ENCODE results near the gene HJURP.
A peak's percentile ranks its signal among the peaks of the same experiment; 100 is the strongest.

The HJURP gene

DNA sequence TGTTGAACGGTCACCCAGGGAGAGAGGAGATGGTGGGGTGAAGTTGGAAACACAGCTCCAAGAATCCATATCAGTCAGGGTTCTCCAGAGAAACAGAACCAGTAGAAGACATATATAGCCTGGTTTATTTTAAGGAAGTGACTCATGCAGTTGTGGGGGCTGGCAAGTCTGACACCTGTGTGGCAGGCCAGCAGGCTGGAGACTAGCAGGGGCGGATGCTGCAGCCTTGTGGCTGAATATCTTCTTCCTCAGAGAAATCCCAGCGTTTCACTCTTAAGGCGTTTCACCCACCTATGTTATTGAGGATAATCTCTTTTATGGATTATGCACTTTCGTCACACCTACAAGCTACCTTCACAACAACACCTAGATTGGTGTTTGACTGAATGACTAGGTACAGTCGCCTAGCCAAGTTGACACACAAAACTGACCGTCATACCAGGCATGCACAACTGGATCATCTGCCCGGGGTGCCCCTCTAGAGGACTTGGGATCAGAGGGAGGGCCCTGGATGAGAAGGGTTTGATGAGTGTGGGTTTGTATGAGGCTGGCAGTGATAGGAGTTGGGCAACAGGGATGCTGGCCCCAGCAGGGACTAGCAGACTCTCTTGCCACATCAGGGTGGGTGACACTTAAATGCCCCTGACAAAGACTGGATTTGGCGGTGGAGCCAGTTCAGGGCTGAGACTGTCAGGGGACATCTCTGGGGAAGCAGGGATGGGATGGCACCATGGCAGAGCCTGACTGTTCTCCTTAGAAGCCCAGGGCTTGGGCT is 52.8 kb downstream of the HJURP start:
- TF ChIP-seq, protein P1, sequence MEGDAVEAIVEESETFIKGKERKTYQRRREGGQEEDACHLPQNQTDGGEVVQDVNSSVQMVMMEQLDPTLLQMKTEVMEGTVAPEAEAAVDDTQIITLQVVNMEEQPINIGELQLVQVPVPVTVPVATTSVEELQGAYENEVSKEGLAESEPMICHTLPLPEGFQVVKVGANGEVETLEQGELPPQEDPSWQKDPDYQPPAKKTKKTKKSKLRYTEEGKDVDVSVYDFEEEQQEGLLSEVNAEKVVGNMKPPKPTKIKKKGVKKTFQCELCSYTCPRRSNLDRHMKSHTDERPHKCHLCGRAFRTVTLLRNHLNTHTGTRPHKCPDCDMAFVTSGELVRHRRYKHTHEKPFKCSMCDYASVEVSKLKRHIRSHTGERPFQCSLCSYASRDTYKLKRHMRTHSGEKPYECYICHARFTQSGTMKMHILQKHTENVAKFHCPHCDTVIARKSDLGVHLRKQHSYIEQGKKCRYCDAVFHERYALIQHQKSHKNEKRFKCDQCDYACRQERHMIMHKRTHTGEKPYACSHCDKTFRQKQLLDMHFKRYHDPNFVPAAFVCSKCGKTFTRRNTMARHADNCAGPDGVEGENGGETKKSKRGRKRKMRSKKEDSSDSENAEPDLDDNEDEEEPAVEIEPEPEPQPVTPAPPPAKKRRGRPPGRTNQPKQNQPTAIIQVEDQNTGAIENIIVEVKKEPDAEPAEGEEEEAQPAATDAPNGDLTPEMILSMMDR (IDR thresholded peaks at IDR 0.05): no peak
- Histone ChIP-seq H3K4me1 (no peaks in the 10 kb centered on the region), H3K27me3 (no peaks in the 10 kb centered on the region), H3K4me3 (no peak overlapping the region), H3K9me3 (no peaks in the 10 kb centered on the region), H3K36me3 (no peaks in the 10 kb centered on the region), H3K27ac (no peak overlapping the region)
- peak in 1 of 2 donors; percentile 47 for DNase-seq
- intact Hi-C loops (cut with DNase I; ENCODE audit: low total_unique reads): no loop called here

GRCh38 chr2:233800208-233800607 is 54.1 kb downstream of the HJURP start:
- TF ChIP-seq, protein P1 (IDR thresholded peaks at IDR 0.05): no peak
- no peak overlapping the region for H3K4me3 ChIP-seq
- no peaks in the 10 kb centered on the region for H3K27me3 ChIP-seq
- intact Hi-C loops (cut with DNase I; ENCODE audit: low total_unique reads): no loop called here
- H3K4me1 ChIP-seq: no peaks in the 10 kb centered on the region
- peak in 1 of 2 donors; percentile 15 for DNase-seq
- H3K36me3 ChIP-seq: no peaks in the 10 kb centered on the region
- no peaks in the 10 kb centered on the region for H3K9me3 ChIP-seq
- no peak overlapping the region for H3K27ac ChIP-seq

DNA sequence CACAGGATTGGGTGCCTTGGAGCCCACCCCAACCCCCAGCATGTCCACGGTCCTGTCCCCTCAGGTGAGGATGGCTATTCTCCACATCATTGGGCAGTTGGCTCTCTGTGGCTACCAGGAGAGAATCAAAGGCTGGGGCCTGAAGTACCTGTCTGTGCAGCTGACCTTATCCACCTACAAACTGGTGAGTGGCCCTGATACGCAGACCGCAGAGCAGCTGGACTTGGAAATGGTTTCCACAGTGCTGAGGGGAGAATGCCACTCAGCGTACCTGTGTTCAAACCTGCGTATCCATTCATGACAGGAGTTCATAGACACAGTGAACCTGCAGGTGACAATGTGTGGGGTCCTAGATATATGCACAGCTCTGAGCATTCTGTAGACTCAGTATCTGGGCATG is 54.6 kb downstream of the HJURP start:
- H3K27ac ChIP-seq: no peak overlapping the region
- no peaks in the 10 kb centered on the region for H3K4me1 ChIP-seq
- no peaks in the 10 kb centered on the region for H3K9me3 ChIP-seq
- H3K27me3 ChIP-seq: no peaks in the 10 kb centered on the region
- peak in 1 of 2 donors; percentile 40 for DNase-seq
- H3K4me3 ChIP-seq: no peak overlapping the region
- no peaks in the 10 kb centered on the region for H3K36me3 ChIP-seq
- TF ChIP-seq, protein P1 (IDR thresholded peaks at IDR 0.05): no peak
- intact Hi-C loops (cut with DNase I; ENCODE audit: low total_unique reads): no loop called here

DNA sequence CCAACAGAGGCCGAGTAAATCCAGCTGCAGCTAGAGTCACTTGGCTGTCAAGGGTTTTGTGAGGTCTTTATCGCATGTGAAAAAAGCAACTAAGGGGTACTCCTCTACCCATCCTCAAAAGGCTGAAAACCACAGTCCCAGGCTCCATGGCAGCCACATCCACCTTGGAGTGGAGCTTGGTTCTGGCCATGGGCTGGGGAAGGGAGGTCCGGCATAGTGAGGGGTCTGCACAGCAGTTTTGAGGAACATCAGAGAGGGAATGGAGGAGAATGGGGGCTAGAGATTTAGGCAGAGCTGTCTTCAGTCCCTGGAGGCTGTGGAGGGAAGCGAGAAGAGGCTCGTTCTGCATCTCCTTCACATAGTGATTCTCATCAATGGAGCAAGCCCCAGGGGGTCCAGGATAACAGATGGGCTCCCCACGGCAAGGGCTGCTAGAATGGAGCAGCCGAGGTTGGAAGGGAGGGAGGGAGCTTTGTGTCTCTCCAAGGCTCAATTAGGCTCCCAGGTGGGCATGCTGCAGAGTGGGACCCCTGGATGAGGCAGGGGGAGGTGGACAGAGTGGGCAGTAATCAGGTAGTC is 55.2 kb downstream of the HJURP start:
- TF ChIP-seq, protein P1 (IDR thresholded peaks at IDR 0.05): no peak
- intact Hi-C loops (cut with DNase I; ENCODE audit: low total_unique reads): no loop called here
- DNase-seq: peak in 1 of 2 donors; percentile 31

GRCh38 chr2:233798335-233799086 is 55.8 kb downstream of the HJURP start:
- TF ChIP-seq, protein P1 (IDR thresholded peaks at IDR 0.05): no peak
- Histone ChIP-seq H3K36me3 (no peaks in the 10 kb centered on the region), H3K27ac (no peak overlapping the region), H3K4me3 (no peak overlapping the region), H3K4me1 (no peaks in the 10 kb centered on the region), H3K27me3 (no peaks in the 10 kb centered on the region), H3K9me3 (no peaks in the 10 kb centered on the region)
- DNase-seq: peak in 1 of 2 donors; percentile 48
- intact Hi-C loops (cut with DNase I; ENCODE audit: low total_unique reads): no loop called here

More for the DNA sequence above, 55.2 kb downstream of the HJURP start:
- H3K4me1 ChIP-seq: no peaks in the 10 kb centered on the region
- no peaks in the 10 kb centered on the region for H3K27me3 ChIP-seq
- H3K27ac ChIP-seq: no peak overlapping the region
- no peaks in the 10 kb centered on the region for H3K9me3 ChIP-seq
- H3K4me3 ChIP-seq: no peak overlapping the region
- no peaks in the 10 kb centered on the region for H3K36me3 ChIP-seq
